T-helper 2 cell (primary cell): ENCODE measurements around the gene CNIH2.
"Not testable (repeated sequence)": the region's sequence is repeated elsewhere in the genome, so short reads cannot be mapped to it uniquely, and the experiment has no call there.

ENCODE experiments used
- DNase-seq, 5 experiments: peaks; one replicate each; pipeline versions ENCODE4 v3.0.0 to v3.0.0-alpha.2; 2012 to 2022
- total RNA-seq, 2 donors: gene quantifications; one replicate each; lab custom pipeline; 2026; lab: John Stamatoyannopoulos, UW

The CNIH2 gene
- 1.4 to 1.9 reads per million in 2 donors for total RNA-seq

- peak in 4 of 5 experiments; percentile 29 to 52 (median 42) for DNase-seq
Observed at GRCh38 chr11:66277471-66278362, at the start of gene CNIH2. TSS of gene CNIH2 (plus strand) at chr11:66278175. CDS start at chr11:66278457, 282 bp downstream.

GRCh38 chr11:66228521-66228920 lies 49.5 kb upstream of the CNIH2 start:
- no peak for DNase-seq

GRCh38 chr11:66230156-66230555 lies 47.8 kb upstream of the CNIH2 start:
- DNase-seq = no peak

- no peak for DNase-seq
Observed at GRCh38 chr11:66230978-66231377, 47.0 kb upstream of the CNIH2 start.

- no peak for DNase-seq
Observed at GRCh38 chr11:66231561-66231960, 46.4 kb upstream of the CNIH2 start.

GRCh38 chr11:66232769-66233168 lies 45.2 kb upstream of the CNIH2 start:
- DNase-seq = no peak

GRCh38 chr11:66233301-66233700 lies 44.7 kb upstream of the CNIH2 start:
- no peak for DNase-seq

- no peak for DNase-seq
Observed at GRCh38 chr11:66235141-66235540, 42.8 kb upstream of the CNIH2 start.

- DNase-seq = no peak
Observed at GRCh38 chr11:66237867-66238266, 40.1 kb upstream of the CNIH2 start.

- DNase-seq = no peak
Observed at GRCh38 chr11:66238786-66239413, 39.1 kb upstream of the CNIH2 start.

- no peak for DNase-seq
Observed at GRCh38 chr11:66239511-66239910, 38.5 kb upstream of the CNIH2 start.

GRCh38 chr11:66239998-66240780 lies 37.8 kb upstream of the CNIH2 start:
- no peak for DNase-seq

- DNase-seq = no peak
Observed at GRCh38 chr11:66240781-66241136, 37.2 kb upstream of the CNIH2 start.

- DNase-seq = no peak
Observed at GRCh38 chr11:66242095-66242765, 35.7 kb upstream of the CNIH2 start.

- DNase-seq = peak in 1 of 5 experiments; percentile 22
Observed at GRCh38 chr11:66243782-66244535, 34.0 kb upstream of the CNIH2 start.

GRCh38 chr11:66247295-66247694 lies 30.7 kb upstream of the CNIH2 start:
- no peak for DNase-seq

GRCh38 chr11:66247801-66248200 lies 30.2 kb upstream of the CNIH2 start:
- no peak for DNase-seq

- DNase-seq = no peak
Observed at GRCh38 chr11:66248903-66249302, 29.1 kb upstream of the CNIH2 start.

- no peak for DNase-seq
Observed at GRCh38 chr11:66251809-66252208, 26.2 kb upstream of the CNIH2 start.

GRCh38 chr11:66253081-66253480 lies 24.9 kb upstream of the CNIH2 start:
- not testable (repeated sequence) for DNase-seq

GRCh38 chr11:66258473-66258893 lies 19.5 kb upstream of the CNIH2 start:
- no peak for DNase-seq

GRCh38 chr11:66259225-66259624 lies 18.8 kb upstream of the CNIH2 start:
- DNase-seq = no peak
